Measurements from ENCODE around the gene TMTC2.

TMTC2 gene

GRCh38 chr12:82780517-82780916, 93.8 kb downstream of the TMTC2 start:
- TF ChIP-seq CTCF (conservative IDR thresholded peaks at IDR 0.05; ENCODE audit: low read depth, low read length): no peak
- no peak overlapping the region for H3K4me3 ChIP-seq (ENCODE audit: low read length)
- no peak for DNase-seq (ENCODE audit: low read depth)

- no peak for DNase-seq (ENCODE audit: low read depth)
- no peak for TF ChIP-seq CTCF (conservative IDR thresholded peaks at IDR 0.05; ENCODE audit: low read depth, low read length)
- H3K4me3 ChIP-seq (ENCODE audit: low read length): no peak overlapping the region
Measured at GRCh38 chr12:82781309-82781997, 94.7 kb downstream of the TMTC2 start.

GRCh38 chr12:82783435-82783834, 96.7 kb downstream of the TMTC2 start:
- no peak for DNase-seq (ENCODE audit: low read depth)
- H3K4me3 ChIP-seq (ENCODE audit: low read length): no peak overlapping the region
- no peak for TF ChIP-seq CTCF (conservative IDR thresholded peaks at IDR 0.05; ENCODE audit: low read depth, low read length)

GRCh38 chr12:82787016-82787415, 100.3 kb downstream of the TMTC2 start:
- no peak overlapping the region for H3K4me3 ChIP-seq (ENCODE audit: low read length)
- no peak for DNase-seq (ENCODE audit: low read depth)
- TF ChIP-seq CTCF (conservative IDR thresholded peaks at IDR 0.05; ENCODE audit: low read depth, low read length): no peak

GRCh38 chr12:82788594-82788993, 101.9 kb downstream of the TMTC2 start:
- DNase-seq (ENCODE audit: low read depth): no peak
- no peak overlapping the region for H3K4me3 ChIP-seq (ENCODE audit: low read length)
- TF ChIP-seq CTCF (conservative IDR thresholded peaks at IDR 0.05; ENCODE audit: low read depth, low read length): no peak

- TF ChIP-seq CTCF (conservative IDR thresholded peaks at IDR 0.05; ENCODE audit: low read depth, low read length): no peak
- no peak for DNase-seq (ENCODE audit: low read depth)
- no peak overlapping the region for H3K4me3 ChIP-seq (ENCODE audit: low read length)
Measured at GRCh38 chr12:82789674-82790073, 103.0 kb downstream of the TMTC2 start.

- TF ChIP-seq CTCF (conservative IDR thresholded peaks at IDR 0.05; ENCODE audit: low read depth, low read length): no peak
- no peak overlapping the region for H3K4me3 ChIP-seq (ENCODE audit: low read length)
- peak; percentile 40 for DNase-seq (ENCODE audit: low read depth)
Measured at GRCh38 chr12:82793751-82794281, 107.1 kb downstream of the TMTC2 start.

All from retinal pigment epithelial cell (primary cell).